OCI-LY7 (cell line): ENCODE data around the gene NUDT3.

Experiments used
- EZH2phosphoT487 ChIP-seq: fragments of 200-600 bp; sonication (generic); IDR thresholded peaks from 2 replicates; pipeline ENCODE4 v1.6.1; 2018; ENCODE audit warnings: low read depth, borderline replicate concordance, mild to moderate bottlenecking, mixed run types, antibody characterized with exemption, low read length, moderate library complexity, mixed read lengths
- TF ChIP-seq, protein P1 (sequence below): fragments of 200-600 bp; sonication (generic); conservative IDR thresholded peaks from 2 replicates; pipeline ENCODE4 v1.5.1; 2014; ENCODE audit warnings: mild to moderate bottlenecking, antibody characterized with exemption, low read length, moderate library complexity, mixed read lengths

DNA sequence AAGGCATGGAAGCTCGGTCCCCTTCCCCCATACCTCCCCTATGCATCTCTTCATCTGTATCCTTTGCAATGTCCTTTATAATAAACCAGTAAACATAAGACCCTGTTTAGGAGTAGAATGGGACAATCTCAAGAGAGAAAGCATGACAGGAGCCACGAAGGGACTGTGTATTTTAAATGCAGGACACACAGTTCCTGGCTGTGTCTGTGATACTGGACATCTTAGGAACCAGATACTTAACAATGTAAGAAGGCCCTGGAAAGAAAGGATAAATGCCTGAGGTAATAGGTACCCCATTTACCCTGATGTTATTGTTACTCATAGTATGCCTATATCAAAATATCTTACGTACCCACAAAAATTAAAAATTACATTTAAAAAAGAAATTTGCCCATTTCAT, 36.6 kb downstream of the NUDT3 start:
- TF ChIP-seq, protein P1, sequence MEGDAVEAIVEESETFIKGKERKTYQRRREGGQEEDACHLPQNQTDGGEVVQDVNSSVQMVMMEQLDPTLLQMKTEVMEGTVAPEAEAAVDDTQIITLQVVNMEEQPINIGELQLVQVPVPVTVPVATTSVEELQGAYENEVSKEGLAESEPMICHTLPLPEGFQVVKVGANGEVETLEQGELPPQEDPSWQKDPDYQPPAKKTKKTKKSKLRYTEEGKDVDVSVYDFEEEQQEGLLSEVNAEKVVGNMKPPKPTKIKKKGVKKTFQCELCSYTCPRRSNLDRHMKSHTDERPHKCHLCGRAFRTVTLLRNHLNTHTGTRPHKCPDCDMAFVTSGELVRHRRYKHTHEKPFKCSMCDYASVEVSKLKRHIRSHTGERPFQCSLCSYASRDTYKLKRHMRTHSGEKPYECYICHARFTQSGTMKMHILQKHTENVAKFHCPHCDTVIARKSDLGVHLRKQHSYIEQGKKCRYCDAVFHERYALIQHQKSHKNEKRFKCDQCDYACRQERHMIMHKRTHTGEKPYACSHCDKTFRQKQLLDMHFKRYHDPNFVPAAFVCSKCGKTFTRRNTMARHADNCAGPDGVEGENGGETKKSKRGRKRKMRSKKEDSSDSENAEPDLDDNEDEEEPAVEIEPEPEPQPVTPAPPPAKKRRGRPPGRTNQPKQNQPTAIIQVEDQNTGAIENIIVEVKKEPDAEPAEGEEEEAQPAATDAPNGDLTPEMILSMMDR: no peak
- no peak for TF ChIP-seq EZH2phosphoT487
